ENCODE data around the gene WIPI1.

WIPI1 gene

DNA sequence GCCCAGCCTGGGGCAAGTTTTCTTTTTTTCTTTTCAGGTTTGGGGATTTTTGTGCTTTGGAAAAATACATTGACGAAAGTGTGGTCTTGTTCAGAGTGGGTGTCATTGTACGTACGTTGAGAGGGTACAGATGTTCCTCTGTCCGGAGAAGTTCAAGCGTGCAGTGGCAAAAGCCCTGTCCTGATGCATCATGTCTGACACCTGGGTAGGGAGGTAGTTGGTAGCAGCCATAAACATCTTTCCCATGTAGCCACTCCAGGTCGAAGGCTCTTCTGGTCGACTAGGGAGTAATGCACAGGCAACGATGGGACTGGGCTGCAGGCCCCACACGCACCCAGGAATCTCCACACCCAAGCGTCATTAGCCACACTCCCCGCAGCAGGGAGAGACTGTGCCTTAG lies 27.4 kb downstream of the WIPI1 start:
- no peak for TF ChIP-seq CTCF (IDR thresholded peaks at IDR 0.05; ENCODE audit: unreplicated experiment in 3 of 3)
- Mint-ChIP-seq H3K27me3 (ENCODE audit: low read depth) (no peaks in the 10 kb centered on the region), H3K9me3 (no peaks in the 10 kb centered on the region), H3K36me3 (ENCODE audit: low read depth) (peaks cover 32% of the 10 kb centered on the region), H3K4me3 (no peak overlapping the region), H3K27ac (no peak overlapping the region), H3K4me1 (no peaks in the 10 kb centered on the region)

DNA sequence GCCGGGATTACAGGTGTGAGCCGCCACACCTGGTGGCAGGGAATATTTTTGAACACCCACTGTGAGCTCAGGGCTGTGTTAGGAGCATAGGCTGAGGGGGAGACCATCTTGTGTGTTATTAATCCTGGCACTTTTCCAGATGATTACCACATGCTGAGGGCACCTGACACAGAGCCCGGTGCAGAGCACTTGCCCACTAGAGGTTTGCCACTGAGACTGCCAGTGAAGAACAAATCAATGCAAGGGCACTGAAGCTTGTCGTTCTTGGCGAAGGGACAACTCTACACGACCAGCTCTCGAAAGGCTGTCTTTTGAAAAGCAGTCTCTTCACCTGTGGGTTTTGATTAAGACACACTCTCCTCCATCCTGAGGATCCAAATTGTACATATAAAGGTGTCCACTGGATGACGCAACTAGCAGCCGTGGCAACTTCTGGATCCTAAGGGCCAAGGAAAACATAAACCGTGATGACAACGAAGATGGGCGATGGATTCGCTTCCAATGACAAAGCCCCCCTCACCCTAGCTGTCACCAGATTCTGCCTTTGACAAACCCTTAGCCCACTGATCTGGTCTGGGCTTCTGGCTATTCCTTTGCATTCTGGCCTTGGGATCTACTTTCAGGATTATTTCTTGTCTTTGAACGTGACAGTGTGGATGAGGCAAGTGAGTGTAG lies 28.7 kb downstream of the WIPI1 start:
- no peak overlapping the region for H3K4me3 Mint-ChIP-seq
- TF ChIP-seq CTCF (IDR thresholded peaks at IDR 0.05; ENCODE audit: unreplicated experiment in 3 of 3), result no peak
- no peaks in the 10 kb centered on the region for H3K9me3 Mint-ChIP-seq
- H3K36me3 Mint-ChIP-seq (ENCODE audit: low read depth), result peaks cover 27% of the 10 kb centered on the region
- H3K27me3 Mint-ChIP-seq (ENCODE audit: low read depth), result no peaks in the 10 kb centered on the region
- H3K27ac Mint-ChIP-seq, result no peak overlapping the region
- H3K4me1 Mint-ChIP-seq, result no peaks in the 10 kb centered on the region

DNA sequence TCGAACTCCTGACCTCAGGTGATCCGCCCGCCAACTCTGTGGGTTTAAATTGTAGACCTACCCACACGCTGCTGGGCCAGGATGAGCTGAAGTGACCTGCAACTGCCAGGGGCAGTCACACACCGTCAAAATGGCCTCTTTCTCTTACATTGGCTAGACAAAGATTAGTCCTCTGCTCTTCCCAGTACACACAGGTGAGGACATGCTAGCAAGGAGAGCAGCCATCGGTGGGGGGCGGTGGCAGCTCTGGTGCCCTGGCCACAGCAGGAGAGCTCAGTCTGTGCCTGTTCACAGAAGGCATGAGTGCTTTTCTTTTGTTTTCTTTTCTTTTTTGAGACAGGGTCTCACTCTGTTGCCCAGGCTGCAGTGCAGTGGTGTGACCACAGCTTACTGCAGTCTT lies 29.7 kb downstream of the WIPI1 start:
- no peak overlapping the region for H3K27ac Mint-ChIP-seq
- TF ChIP-seq CTCF (IDR thresholded peaks at IDR 0.05; ENCODE audit: unreplicated experiment in 3 of 3), result no peak
- peaks cover 27% of the 10 kb centered on the region for H3K36me3 Mint-ChIP-seq (ENCODE audit: low read depth)
- no peaks in the 10 kb centered on the region for H3K4me1 Mint-ChIP-seq
- H3K9me3 Mint-ChIP-seq, result no peaks in the 10 kb centered on the region
- H3K27me3 Mint-ChIP-seq (ENCODE audit: low read depth), result no peaks in the 10 kb centered on the region
- H3K4me3 Mint-ChIP-seq, result no peak overlapping the region

- no peaks in the 10 kb centered on the region for H3K27me3 Mint-ChIP-seq (ENCODE audit: low read depth)
- H3K27ac Mint-ChIP-seq, result no peak overlapping the region
- H3K36me3 Mint-ChIP-seq (ENCODE audit: low read depth), result peaks cover 21% of the 10 kb centered on the region
- H3K4me1 Mint-ChIP-seq, result no peaks in the 10 kb centered on the region
- no peak overlapping the region for H3K4me3 Mint-ChIP-seq
- no peak for TF ChIP-seq CTCF (IDR thresholded peaks at IDR 0.05; ENCODE audit: unreplicated experiment in 3 of 3)
- H3K9me3 Mint-ChIP-seq, result peaks cover 2% of the 10 kb centered on the region
Measured at GRCh38 chr17:68425979-68426378, 31.3 kb downstream of the WIPI1 start.

DNA sequence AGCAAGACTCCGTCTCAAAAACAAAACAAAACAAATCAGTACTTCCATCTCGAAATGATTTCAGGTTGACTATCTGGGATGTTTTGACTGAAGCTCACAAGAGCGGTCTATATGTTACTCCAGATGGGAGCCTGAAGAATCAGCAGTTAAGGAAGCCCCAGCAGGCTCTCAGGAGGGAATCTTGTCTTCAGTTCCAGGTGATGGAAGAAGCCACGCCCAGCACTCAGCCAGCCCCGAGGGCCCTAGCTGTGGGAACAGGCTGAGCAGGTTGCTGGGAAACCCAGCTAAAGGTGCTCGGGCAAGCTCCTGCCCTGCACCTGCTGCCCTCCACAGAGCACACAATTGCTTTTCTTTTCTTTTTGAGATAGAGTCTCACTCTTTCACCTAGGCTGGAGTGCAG lies 32.4 kb downstream of the WIPI1 start:
- no peak overlapping the region for H3K27ac Mint-ChIP-seq
- H3K36me3 Mint-ChIP-seq (ENCODE audit: low read depth), result peaks cover 25% of the 10 kb centered on the region
- H3K4me1 Mint-ChIP-seq, result no peaks in the 10 kb centered on the region
- H3K27me3 Mint-ChIP-seq (ENCODE audit: low read depth), result no peaks in the 10 kb centered on the region
- H3K4me3 Mint-ChIP-seq, result no peak overlapping the region
- H3K9me3 Mint-ChIP-seq, result peaks cover 4% of the 10 kb centered on the region
- no peak for TF ChIP-seq CTCF (IDR thresholded peaks at IDR 0.05; ENCODE audit: unreplicated experiment in 3 of 3)

- H3K4me1 Mint-ChIP-seq, result no peaks in the 10 kb centered on the region
- no peaks in the 10 kb centered on the region for H3K27me3 Mint-ChIP-seq (ENCODE audit: low read depth)
- peaks cover 4% of the 10 kb centered on the region for H3K9me3 Mint-ChIP-seq
- H3K36me3 Mint-ChIP-seq (ENCODE audit: low read depth), result peaks cover 27% of the 10 kb centered on the region
- H3K27ac Mint-ChIP-seq, result no peak overlapping the region
- TF ChIP-seq CTCF (IDR thresholded peaks at IDR 0.05; ENCODE audit: unreplicated experiment in 3 of 3), result no peak
- H3K4me3 Mint-ChIP-seq, result no peak overlapping the region
Measured at GRCh38 chr17:68424203-68424602, 33.1 kb downstream of the WIPI1 start.
